GM12874 (cell line): ENCODE results near the gene ZWINT.

Experiments
- CTCF ChIP-seq: IDR thresholded peaks from 2 replicates; pipeline ENCODE4 v1.5.1; 2011; ENCODE audit warnings: low read depth, mild to moderate bottlenecking, control low read depth, low read length, moderate library complexity; ENCODE audit not compliant: insufficient read depth

The ZWINT gene

GRCh38 chr10:56360967-56361612 lies at the start of gene ZWINT:
ZWINT (minus strand) TSS chr10:56361259; CDS start chr10:56361236, 23 bp downstream.
- TF ChIP-seq CTCF = no peak

GRCh38 chr10:56383806-56384205 lies 22.7 kb upstream of the ZWINT start:
- TF ChIP-seq CTCF = no peak

GRCh38 chr10:56370217-56371113 lies 9.4 kb upstream of the ZWINT start:
- TF ChIP-seq CTCF = no peak

GRCh38 chr10:56360583-56360966 lies 484 bp downstream of the ZWINT start:
- no peak for TF ChIP-seq CTCF

- TF ChIP-seq CTCF = no peak
Observed at GRCh38 chr10:56359837-56360236, 1.2 kb downstream of the ZWINT start.

- TF ChIP-seq CTCF = no peak
Observed at GRCh38 chr10:56357018-56357417, 4.0 kb downstream of the ZWINT start.

- TF ChIP-seq CTCF = no peak
Observed at GRCh38 chr10:56351909-56352630, 9.0 kb downstream of the ZWINT start.
